Mucosa of stomach (tissue), 1 donor: ENCODE results near the gene RETREG1.

Experiments used
- H3K27me3 ChIP-seq: one replicate; pipeline ENCODE4 v1.7.0; 2013; ENCODE audit warnings: mild to moderate bottlenecking, low read length; ENCODE audit not compliant: control insufficient read depth, insufficient read depth
- H3K36me3 ChIP-seq: one replicate; pipeline ENCODE4 v1.7.0; 2013; ENCODE audit warnings: low read length; ENCODE audit not compliant: control insufficient read depth, insufficient read depth
- H3K4me1 ChIP-seq: one replicate; pipeline ENCODE4 v1.7.0; 2013; ENCODE audit warnings: mild to moderate bottlenecking, low read length; ENCODE audit not compliant: control insufficient read depth, insufficient read depth
- H3K4me3 ChIP-seq: one replicate; pipeline ENCODE4 v1.7.0; 2013; ENCODE audit warnings: low read length
- H3K9ac ChIP-seq: one replicate; pipeline ENCODE4 v1.7.0; 2013; ENCODE audit warnings: mild to moderate bottlenecking, low read length, moderate library complexity
- H3K9me3 ChIP-seq: one replicate; pipeline ENCODE4 v1.7.0; 2013; ENCODE audit warnings: mild to moderate bottlenecking, low read length, moderate library complexity; ENCODE audit not compliant: control insufficient read depth
- donor health status: Pancreatic carcinoma.

Gene RETREG1

GRCh38 chr5:16528382-16529110 lies 88.3 kb downstream of the RETREG1 start:
- H3K36me3 ChIP-seq: no peaks in the 10 kb centered on the region
- H3K9ac ChIP-seq: no peak overlapping the region
- no peak overlapping the region for H3K4me3 ChIP-seq
- H3K27me3 ChIP-seq: no peaks in the 10 kb centered on the region
- peaks cover 8% of the 10 kb centered on the region for H3K4me1 ChIP-seq
- no peaks in the 10 kb centered on the region for H3K9me3 ChIP-seq

- H3K4me1 ChIP-seq: peaks cover 24% of the 10 kb centered on the region
- no peak overlapping the region for H3K4me3 ChIP-seq
- no peak overlapping the region for H3K9ac ChIP-seq
- no peaks in the 10 kb centered on the region for H3K27me3 ChIP-seq
- no peaks in the 10 kb centered on the region for H3K9me3 ChIP-seq
- H3K36me3 ChIP-seq: no peaks in the 10 kb centered on the region
Measured at GRCh38 chr5:16525651-16526050, 91.1 kb downstream of the RETREG1 start.

GRCh38 chr5:16524286-16524685 lies 92.5 kb downstream of the RETREG1 start:
- H3K9ac ChIP-seq: no peak overlapping the region
- H3K9me3 ChIP-seq: no peaks in the 10 kb centered on the region

GRCh38 chr5:16521521-16522483 lies 95.0 kb downstream of the RETREG1 start:
- no peaks in the 10 kb centered on the region for H3K36me3 ChIP-seq
- no peak overlapping the region for H3K9ac ChIP-seq
- H3K4me3 ChIP-seq: no peak overlapping the region

More at GRCh38 chr5:16524286-16524685, 92.5 kb downstream of the RETREG1 start:
- Histone ChIP-seq H3K4me1 (peaks cover 26% of the 10 kb centered on the region), H3K36me3 (no peaks in the 10 kb centered on the region), H3K27me3 (no peaks in the 10 kb centered on the region), H3K4me3 (no peak overlapping the region)

GRCh38 chr5:16520841-16521240 lies 96.0 kb downstream of the RETREG1 start:
- H3K27me3 ChIP-seq: no peaks in the 10 kb centered on the region
- H3K9me3 ChIP-seq: no peaks in the 10 kb centered on the region
- peaks cover 22% of the 10 kb centered on the region for H3K4me1 ChIP-seq
- H3K9ac ChIP-seq: no peak overlapping the region
- no peak overlapping the region for H3K4me3 ChIP-seq
- H3K36me3 ChIP-seq: no peaks in the 10 kb centered on the region

More at GRCh38 chr5:16521521-16522483, 95.0 kb downstream of the RETREG1 start:
- peaks cover 22% of the 10 kb centered on the region for H3K4me1 ChIP-seq
- no peaks in the 10 kb centered on the region for H3K27me3 ChIP-seq
- H3K9me3 ChIP-seq: no peaks in the 10 kb centered on the region

- H3K4me1 ChIP-seq: peaks cover 18% of the 10 kb centered on the region
Measured at GRCh38 chr5:16519435-16519834, 97.4 kb downstream of the RETREG1 start.

GRCh38 chr5:16518606-16519005 lies 98.2 kb downstream of the RETREG1 start:
- Histone ChIP-seq H3K27me3 (no peaks in the 10 kb centered on the region), H3K9me3 (no peaks in the 10 kb centered on the region), H3K4me1 (peaks cover 18% of the 10 kb centered on the region), H3K9ac (no peak overlapping the region), H3K4me3 (no peak overlapping the region), H3K36me3 (no peaks in the 10 kb centered on the region)

More at GRCh38 chr5:16519435-16519834, 97.4 kb downstream of the RETREG1 start:
- Histone ChIP-seq H3K27me3 (no peaks in the 10 kb centered on the region), H3K4me3 (no peak overlapping the region), H3K36me3 (no peaks in the 10 kb centered on the region), H3K9me3 (no peaks in the 10 kb centered on the region), H3K9ac (no peak overlapping the region)

- Histone ChIP-seq H3K4me3 (no peak overlapping the region), H3K9me3 (no peaks in the 10 kb centered on the region), H3K36me3 (no peaks in the 10 kb centered on the region), H3K27me3 (no peaks in the 10 kb centered on the region), H3K9ac (no peak overlapping the region), H3K4me1 (peaks cover under 1% of the 10 kb centered on the region)
Measured at GRCh38 chr5:16515532-16515931, 101.3 kb downstream of the RETREG1 start.

GRCh38 chr5:16510098-16510497 lies 106.7 kb downstream of the RETREG1 start:
- Histone ChIP-seq H3K4me3 (no peak overlapping the region), H3K9ac (no peak overlapping the region), H3K4me1 (peaks cover 6% of the 10 kb centered on the region), H3K9me3 (no peaks in the 10 kb centered on the region), H3K36me3 (no peaks in the 10 kb centered on the region), H3K27me3 (no peaks in the 10 kb centered on the region)

GRCh38 chr5:16508730-16509531 lies 107.9 kb downstream of the RETREG1 start:
- no peak overlapping the region for H3K4me3 ChIP-seq
- H3K9me3 ChIP-seq: no peaks in the 10 kb centered on the region
- peak overlapping the region; percentile 66 for H3K9ac ChIP-seq
- H3K27me3 ChIP-seq: no peaks in the 10 kb centered on the region
- H3K4me1 ChIP-seq: peaks cover 6% of the 10 kb centered on the region
- no peaks in the 10 kb centered on the region for H3K36me3 ChIP-seq

GRCh38 chr5:16507716-16508115 lies 109.1 kb downstream of the RETREG1 start:
- Histone ChIP-seq H3K36me3 (no peaks in the 10 kb centered on the region), H3K9ac (peak overlapping the region; percentile 66)

More at GRCh38 chr5:16507716-16508115, 109.1 kb downstream of the RETREG1 start:
- Histone ChIP-seq H3K27me3 (no peaks in the 10 kb centered on the region), H3K4me1 (peaks cover 6% of the 10 kb centered on the region), H3K4me3 (no peak overlapping the region), H3K9me3 (no peaks in the 10 kb centered on the region)
